Endometrium (tissue), 2 donors: ENCODE measurements around the gene SRGAP3.

ENCODE experiments used
- FAIRE-seq: peaks from 2 replicates; lab custom pipeline; 2012; peaks lifted over from hg19 to GRCh38; lab: Jason Lieb, UNC
- donor health status: control.
- donor health status: control.

SRGAP3 gene

DNA sequence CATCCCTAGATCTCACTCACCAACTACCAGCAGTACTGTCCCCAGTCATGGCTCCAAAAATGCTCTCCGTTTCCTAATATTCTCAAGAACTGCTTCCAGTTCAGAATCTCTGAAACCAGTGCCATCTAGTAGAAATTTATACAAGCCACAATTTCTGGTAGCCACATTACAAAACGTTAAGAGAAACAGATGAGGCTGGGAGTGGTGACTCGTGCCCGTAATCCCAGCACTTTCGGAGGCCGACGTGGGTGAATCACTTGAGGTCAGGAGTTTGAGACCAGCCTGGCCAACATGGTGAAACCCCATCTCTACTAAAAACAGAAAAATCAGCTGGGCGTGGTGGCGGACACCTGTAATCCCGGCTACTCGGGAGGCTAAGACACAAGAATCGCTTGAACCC, 207.8 kb downstream of the SRGAP3 start:
- no peak for FAIRE-seq

DNA sequence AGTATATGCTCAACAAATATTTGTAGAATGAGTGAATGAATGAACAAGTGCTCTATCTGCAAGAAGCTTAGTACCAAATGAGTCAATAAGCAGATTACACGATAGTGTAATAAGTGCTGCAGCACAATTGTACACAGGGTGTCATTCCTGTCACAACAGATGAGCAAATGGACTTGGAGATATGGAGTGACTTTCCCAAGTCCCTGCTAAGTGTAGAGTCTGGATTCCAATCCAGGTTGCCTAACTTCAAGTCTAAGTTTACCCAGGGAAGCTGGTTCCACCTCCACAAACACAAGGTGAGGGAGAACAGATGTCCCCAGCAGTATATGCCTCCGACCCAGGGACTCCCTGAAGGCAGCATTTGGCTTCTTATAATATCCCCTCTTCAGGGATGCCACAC, 208.4 kb downstream of the SRGAP3 start:
- no peak for FAIRE-seq

DNA sequence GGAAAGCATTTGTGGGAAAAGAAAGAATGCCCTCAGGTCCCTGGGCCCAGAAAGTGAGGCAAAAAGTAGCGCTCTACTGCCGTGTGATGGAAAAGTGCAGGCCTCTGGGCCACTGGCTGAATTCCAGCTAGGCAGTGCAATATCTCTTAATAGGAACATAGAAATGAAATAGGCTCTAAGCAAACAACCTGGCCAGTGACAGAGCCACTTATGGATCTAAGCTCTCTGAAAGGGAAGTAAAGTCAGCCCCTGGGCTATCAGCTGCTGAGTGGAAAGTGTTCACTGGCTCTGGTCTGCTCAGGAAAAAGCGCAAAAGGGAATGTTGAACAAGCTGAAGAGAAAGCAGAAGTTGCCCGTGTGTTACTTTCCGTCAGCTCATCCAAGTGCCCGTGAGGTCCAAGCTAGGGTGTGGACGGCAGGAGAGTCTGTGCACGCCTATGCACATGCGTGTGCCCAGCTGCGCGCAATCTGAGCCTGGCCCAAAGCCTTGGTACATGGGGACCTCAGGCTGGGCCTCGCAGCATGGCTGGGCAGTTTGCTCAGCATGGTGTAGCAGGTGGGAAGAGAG, 212.2 kb downstream of the SRGAP3 start:
- FAIRE-seq: no peak

DNA sequence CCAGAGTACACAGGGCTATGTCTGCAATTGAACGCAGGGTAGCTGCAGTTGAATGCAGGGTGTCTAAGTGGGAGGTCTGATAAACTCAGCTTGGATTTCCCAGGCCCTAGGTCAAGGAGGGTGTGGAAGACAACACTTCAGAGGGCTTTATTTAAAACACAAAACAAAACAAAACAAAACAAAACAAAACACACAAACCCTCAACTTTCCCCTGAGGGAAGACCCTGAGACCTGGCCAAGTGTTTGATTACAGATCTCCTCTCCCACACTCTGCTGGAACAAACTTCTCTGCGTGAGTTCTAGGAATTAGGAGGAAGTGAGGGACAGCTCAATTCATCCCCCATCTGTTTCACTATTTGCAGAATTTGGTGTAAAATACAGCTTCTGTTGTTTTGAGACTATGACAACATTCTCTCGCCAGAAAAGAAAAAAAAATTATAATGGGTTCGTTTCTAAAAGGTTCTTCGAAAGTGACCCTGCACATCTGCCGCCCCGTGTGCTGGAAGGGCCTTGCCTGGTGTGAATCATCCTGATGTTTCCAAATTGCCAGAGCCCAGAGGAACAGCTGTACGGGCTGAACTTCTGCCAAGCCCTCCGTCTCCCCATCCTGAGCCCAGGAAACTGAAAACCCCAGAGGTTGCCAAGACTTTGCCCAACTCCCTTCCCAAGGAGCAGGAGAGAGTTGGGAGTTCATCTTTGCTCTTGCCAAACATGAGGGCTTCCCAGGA, 212.9 kb downstream of the SRGAP3 start:
- FAIRE-seq: peak; percentile 96

DNA sequence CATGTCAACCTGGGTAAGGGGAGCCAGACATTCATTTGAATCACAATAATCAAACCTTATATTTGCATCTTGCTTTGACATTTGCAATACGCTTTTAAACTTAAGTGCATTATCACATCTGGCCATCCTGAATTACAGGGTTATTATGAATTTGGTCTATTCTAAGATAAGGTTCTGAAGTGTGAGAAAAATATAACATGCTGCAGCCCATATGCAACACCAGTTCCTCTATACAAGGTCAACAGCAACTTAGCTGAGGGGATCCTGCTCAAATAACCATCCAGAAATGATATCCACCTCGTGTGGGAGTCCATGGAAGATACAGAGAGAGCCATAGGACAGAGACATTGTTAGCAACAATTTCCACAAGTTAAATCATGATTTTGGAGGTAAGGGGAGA, 213.5 kb downstream of the SRGAP3 start:
- FAIRE-seq: no peak

DNA sequence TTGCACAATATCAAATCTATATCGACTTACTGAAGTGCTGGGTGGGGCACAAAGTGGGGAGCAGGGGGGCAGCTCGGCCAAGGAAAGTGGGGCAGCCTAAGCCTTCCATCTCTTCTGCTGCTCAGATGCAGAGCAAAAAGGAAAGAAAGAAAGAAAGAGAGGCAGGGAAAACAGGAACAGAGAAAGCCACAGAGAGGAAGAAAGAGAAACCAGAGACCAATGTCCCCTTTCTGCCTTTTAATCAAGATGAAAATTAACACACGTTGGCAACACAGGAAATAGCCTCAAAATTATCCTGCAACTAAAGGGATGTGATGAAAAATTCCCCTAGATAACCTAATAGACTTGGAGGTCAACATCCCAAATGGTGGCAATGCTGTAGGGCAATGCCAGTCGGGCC, 214.0 kb downstream of the SRGAP3 start:
- FAIRE-seq: no peak

DNA sequence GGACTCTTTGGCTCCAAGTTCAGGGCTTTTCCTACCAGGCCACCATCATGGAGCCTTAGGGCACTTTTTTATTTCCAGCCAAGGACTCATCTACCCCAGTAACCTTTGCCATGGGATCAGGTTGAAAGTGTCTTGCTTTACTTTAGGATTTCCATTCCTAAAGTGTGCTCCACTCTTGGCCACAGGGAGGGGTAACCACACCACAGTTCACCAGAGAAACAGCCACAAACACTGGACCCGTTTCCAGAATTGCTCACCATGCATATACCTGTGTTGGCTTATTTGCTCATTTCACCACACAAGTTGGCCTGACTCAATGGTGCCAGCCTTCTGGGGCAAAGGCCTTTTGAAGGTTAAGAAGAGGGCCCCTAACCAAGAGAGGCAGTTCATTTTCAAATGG, 215.6 kb downstream of the SRGAP3 start:
- FAIRE-seq: no peak

DNA sequence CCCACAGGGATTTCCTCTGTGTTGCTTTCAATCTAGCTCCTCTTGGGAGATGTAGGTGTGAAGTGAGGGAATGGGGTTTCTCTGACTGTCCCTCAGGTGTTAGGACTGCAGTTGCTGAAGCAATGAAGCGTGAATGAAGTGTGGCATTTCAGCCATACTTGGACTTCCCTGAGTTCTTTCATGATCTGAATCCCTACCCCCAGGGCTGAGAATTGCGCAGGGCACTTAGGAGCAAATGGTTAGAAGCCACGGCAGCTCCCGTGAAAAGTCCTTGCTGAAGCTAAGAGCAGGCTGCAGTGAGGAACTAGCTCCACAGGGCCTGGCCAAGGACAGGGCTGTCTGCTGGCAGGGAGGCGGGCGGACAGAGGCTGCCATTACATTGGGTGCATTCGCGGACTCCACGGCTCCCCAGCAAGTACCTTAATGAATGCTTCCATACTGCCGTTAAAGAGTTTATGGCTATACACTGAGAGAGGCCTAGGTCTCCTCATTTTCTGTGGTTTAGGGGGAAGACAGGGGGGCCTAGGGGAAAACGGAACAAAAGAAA, 217.1 kb downstream of the SRGAP3 start:
- FAIRE-seq: no peak

DNA sequence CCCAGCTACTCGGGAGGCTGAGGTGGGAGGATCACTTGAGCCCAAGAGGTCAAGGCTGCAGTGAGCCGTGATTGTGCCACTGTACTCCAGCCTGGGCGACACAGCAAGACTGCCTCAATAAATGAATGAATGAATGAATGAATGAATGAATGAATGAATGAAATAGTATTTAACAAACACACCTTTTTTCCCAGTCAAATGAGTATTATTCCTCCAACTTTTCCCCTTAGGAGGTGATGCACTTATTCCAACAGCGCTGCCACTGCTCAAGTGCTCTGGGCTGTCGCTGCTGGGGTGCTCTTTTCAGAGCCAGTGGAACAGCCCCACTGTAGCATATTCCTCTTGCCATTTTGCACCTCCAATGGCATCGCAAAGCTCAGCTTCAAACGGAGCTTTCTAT, 219.4 kb downstream of the SRGAP3 start:
- FAIRE-seq: no peak

DNA sequence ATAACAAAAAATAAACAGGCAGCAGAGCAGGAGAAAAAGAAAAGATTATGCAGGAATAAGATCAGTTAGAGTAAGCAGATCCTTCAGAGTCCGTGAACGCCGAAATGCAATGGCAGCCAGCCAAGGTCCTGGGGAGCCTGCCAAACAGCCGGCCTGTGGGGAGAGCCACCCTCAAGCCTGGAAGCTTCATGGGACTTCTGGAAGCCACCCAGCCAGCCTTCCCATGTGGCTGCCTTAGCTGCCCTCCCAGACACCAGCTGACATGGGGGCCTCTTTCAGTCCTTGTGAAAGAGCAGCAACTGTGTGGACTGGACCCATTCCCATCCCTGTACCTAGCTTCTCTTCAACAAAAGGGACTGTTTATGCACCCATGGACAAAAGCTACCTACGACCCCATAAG, 221.3 kb downstream of the SRGAP3 start:
- FAIRE-seq: peak; percentile 78

DNA sequence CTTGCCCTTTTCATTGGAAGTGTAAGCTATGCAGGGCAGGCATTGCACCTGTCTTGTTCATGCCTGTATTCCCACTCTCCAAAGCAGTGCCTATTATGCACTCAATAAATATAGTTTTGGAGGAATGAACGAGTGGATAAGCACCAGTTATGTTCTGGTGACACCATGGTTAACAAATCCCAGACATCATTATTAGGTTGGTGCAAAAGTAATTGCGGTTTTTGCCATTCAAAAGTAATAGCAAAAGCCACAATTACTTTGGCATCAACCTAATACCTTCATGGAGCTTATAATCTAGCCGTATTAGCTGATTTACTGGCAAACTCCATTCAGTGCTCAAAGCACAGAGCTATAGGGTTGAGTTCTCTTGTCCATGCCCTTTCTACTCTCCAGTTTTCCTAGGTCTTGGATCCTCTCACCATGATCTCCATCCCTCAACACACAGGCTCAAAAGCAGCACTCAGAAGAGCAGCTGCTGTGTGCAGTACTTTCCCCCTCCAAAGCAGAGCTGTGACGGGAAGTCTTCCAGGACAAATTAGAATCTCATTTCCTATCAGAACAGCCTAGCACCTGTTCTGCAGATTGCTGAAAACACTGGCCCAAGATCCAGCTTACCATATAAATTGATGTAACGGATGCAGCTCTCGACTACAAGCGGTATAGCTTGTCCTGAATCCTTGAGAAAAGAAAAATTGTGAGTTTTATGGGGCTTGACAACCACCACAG, 223.0 kb downstream of the SRGAP3 start:
- no peak for FAIRE-seq

DNA sequence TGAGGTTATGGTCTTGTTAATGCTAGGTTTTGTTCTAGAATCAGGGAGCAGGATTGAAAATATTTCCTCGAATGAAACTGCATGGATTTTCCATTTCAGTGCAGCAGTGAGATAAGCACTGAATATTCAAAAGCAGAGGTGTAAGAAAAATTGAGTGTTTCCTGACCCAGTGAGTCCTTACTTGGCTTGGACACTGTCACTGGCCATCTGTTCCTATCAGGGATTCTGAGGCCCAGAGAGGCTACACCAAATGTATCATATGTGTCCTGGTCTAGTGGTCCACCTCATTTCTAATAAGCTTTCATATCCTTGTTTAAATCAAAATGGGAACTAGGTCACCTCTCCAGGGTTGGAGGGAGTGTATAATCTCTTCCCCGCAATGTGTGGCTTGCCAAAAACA, 225.1 kb downstream of the SRGAP3 start:
- FAIRE-seq: no peak

DNA sequence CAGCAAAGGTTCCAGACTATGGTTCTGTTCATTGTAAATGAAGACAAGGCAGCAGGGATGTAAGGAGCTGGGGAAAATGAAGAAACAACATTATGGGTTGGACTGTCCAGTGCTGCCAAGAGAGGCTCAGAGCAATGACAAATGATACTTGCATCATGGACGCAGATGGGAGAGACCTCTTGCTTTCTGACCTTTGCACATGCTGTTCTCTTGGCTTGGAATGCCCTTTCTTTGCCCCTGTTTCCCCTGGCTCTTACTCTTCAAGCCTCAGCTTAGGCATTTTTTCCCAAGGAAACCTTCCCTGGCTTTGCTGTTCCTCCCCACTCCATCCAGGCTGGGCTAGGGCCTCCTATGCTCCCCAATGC, 226.2 kb downstream of the SRGAP3 start:
- FAIRE-seq: no peak

DNA sequence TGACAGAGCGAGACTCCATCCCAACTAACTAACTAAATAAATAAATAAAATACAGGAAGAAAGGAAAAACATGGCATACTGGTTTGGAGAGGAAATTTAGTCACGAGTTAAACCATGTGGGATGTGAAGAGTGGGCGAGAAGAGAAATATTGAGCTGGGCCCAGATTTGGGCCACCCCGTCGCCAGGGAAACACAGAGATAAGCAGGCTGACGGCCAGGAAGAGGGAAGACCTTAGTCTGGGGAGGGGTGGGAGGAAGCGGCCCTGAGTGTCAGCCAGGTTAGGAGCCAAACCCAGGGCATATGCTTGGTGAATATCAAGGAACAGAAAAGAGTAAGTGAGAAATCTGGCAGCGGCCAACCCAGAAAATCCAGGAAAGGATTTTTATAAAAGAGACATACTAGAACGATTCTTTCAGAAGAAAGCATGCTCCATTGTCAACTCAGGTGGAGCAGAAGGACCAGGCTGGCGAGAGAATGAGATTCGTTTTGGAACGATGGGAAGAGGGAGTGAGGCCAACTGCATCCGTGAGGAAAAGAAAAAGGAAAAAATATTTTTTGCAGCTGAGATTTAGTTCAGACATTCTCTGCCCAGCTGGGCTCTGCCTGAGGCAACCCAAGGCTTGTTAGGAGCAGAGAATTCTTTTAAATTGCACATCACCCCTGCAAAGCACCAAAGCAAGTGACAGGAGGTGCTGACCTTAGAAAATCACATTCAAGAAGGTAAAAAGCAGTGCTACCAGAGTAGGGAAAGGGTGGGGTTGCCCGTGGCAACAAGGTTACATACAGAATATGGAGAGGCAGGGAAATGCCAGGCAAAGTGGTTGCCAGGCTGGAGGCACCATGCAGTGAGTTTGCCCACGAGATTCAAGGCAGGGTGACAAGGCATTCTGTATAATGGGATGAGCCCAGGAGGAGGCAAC, 226.9 kb downstream of the SRGAP3 start:
- FAIRE-seq: no peak

DNA sequence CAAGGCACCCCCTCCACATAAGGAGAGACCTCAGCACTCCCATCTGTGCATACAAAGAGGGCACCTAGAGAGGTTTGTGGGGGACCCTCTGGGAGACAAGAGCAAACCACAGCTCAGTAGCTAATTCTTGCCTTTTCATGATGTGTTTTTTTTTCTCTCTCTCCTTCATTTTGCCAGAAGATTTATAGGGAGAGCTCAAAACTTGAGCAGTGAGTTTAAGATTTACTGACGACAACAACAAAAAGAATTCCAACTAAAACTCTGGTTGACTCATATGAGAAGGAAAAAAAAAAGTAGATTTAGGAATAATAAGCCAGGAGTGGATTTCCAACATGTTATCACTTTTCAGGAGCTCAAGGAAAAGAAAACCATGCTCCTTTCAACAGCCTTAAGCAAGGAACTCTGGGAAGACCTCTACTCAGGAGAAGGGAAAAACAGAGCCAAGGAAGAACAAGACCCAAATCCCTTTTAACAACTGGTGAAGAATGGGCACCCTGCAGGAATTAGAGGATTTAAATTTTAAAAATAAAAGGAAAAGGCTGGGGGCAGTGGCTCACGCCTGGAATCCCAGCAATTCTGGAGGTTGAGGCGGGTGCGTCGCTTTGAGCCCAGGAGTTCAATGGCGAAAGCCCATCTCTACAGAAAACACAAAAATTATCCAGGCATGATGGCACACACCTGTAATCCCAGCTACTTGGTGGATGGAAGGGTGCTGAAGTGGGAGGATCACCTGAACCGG, 228.0 kb downstream of the SRGAP3 start:
- no peak for FAIRE-seq

DNA sequence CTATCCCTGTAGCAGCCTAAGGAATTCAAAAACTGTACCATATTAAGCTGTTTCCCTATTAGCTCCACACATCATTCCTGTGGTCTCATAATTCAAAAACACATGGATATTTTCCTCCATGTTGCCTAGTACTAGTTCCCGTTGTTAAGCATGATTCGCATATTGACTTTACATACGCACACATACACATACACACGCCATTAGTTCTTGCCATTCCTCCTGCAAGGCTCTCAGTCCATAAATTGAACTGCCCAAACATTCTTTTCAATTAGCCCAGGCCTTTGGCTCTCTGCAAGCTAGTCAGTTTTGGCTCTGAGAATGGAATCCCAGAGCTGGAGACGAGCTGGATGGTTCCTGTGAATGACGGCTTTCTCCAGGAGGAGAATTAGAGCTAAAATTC, 229.0 kb downstream of the SRGAP3 start:
- FAIRE-seq: no peak

DNA sequence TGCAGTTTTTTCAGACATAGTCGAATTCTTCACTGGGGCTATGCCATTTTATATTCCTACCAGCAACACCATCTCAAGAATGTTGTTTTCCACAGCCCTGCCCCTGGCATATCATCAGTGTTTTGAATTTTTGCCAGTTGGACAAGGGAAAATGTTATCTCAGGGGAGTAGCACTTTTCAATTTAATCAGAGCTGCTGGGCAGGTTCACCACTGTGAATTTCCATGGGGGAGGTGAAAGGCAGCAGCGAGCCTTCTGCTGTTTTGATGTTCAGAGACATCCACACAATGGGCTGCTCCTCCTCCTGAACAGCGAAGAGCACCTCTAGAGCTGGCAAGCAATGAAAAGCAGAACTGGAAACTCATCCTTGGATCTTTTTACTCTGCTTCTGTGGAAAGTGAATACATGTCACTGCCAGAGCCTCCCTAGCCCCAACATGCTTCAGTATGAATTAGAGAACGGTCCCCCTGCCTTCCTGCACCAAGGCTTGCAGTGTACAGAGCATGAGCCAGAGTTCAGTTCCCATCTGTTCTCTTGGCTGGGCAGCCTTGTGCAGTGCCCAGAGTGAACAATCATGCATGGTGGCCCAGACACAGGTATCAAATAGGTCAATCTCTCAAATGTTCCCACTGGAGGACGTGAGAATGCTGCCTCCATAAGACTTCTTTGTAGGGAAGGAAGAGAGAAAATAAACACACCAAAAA, 230.0 kb downstream of the SRGAP3 start:
- FAIRE-seq: no peak

DNA sequence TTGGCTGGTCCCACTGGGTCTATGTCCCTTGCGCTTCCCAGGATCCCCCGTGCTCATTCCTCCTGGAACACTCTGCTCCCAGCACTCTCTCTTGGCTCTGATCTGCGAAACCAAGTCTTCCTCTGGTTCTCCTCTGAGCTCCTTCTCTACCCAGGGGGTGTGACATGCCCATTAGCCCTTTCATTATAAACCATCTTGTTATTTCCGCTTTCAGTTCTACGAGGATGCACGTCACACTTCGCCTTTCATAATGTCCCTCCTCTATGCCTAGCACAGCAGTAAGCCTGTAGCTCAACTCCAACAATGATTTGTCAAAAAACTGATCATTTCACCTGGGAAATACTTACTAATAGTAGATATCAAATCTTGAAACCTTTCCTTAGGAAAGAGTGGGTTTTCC, 234.2 kb downstream of the SRGAP3 start:
- FAIRE-seq: no peak

DNA sequence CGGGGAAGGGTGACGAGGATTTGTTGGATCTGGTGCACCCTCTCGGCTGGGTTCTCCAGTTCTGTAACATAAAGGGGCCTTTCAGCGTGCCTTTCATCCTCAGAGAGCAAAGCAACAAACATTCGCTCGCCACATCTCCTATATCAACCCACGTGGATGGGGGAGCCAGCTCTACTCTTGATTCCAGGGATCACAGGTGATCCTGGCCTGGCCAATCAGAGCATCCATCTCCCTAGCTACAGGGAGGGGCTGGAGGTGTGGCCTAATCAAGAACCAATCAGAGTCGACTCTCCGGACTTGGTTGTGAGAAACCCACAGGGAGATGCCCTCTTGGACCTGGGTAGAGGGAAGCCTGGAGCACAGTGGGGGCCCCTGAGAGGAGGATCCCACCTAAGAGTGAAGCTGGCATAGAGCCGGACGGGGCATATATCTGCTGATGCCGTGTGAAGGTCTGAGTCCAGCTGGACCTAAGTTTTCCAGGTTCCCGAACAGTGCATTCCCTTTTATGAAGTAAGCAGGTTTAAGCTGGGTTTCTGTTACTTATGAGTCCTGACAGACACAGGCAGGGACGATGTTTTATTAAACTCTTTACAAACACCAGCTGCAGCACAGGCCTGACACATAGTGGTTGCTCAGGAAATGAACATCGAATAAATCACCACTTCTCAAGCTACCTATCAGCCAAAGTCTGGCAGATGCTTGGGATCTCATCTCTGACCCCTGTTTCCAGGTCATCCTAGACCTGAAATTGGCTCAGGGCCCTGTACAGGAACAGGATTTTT, 235.5 kb downstream of the SRGAP3 start:
- FAIRE-seq: no peak

DNA sequence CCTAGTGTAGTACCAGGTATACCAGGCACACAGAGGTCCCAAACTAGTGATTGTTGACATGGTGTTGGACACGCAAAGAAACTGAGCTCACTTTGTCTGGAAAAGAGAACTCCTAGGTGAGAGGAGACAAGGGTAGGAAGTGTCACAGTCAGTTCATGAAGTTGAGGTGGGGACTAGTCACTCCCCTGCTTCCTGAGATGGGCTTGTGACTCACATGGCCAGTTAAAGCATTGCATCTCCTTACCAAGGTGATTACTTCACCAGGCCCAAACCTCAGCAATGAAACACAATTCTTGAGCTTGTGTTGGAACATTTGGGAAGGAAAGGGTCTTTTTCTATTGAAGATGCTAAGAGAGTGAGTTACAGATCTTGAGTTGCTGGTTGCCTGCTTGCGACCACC, 236.9 kb downstream of the SRGAP3 start:
- FAIRE-seq: no peak
